ENCODE measurements around the gene SLC10A3. TPM values are rescaled to one million over a fixed set of nuclear protein-coding genes. Genes with fewer than 3 reads are reported as not detected.

The SLC10A3 gene
- polyA plus RNA-seq, 3 donors = 19.4 to 26.7 (median 25.0) TPM

DNA sequence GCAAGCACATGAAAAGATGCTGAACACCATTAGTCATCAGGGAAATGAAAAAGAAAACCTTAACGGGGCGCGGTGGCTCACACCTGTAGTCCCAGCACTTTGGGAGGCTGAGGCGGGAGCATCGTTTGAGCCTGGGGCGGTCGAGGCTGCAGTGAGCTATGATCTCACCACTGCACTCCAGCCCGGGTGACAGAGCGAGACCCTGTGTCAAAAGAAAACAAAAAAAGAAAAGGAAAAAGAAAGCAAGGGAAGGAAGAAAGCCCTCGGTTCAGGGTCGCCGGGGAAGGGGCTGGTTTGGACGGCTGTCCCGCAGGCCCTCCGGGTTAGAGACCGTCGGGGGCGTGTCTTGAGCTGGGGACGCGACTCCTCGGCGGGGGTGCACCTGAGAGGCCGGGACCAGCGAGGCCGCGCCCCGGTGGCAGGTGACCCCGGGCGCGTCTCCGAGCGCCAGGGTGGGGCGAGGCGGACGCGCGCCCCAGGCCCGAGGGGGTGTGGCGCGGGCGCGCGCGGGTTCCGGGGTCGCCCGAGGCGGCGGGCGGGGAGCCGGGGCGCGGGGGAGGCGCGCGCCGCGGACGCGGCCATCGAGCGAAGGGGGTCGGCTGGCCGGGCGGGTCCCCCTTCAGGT, 32.8 kb downstream of the SLC10A3 start:
- WGBS, 3 donors = 4 to 30% (median 5%) methylated on average over 22 to 60 of the region's 65 CpGs
- H3K27ac ChIP-seq (ENCODE audit: low read depth, low read length) = no peak overlapping the region

GRCh38 chrX:154452823-154453222, 37.6 kb downstream of the SLC10A3 start:
- 89 to 90% (median 89%) methylated on average over 9 of the region's 9 CpGs for WGBS, 3 donors
- no peak overlapping the region for H3K27ac ChIP-seq (ENCODE audit: low read depth, low read length)

DNA sequence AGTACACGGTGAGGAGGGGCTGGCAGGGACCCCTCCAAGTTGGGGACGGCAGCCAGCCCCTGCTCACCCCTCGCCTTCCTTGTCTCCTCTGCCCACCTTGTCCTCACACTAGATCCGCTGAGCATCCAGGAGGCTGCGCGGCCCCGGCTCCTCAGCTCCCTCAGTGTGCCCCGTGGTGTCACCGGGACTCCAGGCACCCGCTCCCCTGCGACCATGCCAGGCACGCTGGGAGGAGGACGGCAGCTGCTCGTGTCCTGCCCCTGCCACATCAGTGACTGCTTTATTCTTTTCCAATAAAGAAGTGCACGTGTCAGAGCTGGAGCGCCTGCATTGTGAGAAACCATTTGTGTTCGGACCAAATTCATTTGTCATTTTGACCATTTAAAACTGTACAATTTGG, 40.1 kb downstream of the SLC10A3 start:
- H3K27ac ChIP-seq (ENCODE audit: low read depth, low read length) = no peak overlapping the region
- WGBS, 3 donors = 89 to 98% (median 94%) methylated on average over 15 to 17 of the region's 17 CpGs

- 87 to 94% (median 89%) methylated on average over 12 to 18 of the region's 18 CpGs for WGBS, 3 donors
- no peak overlapping the region for H3K27ac ChIP-seq (ENCODE audit: low read depth, low read length)
These were observed 40.8 kb downstream of the SLC10A3 start for GRCh38 chrX:154449618-154450017.

DNA sequence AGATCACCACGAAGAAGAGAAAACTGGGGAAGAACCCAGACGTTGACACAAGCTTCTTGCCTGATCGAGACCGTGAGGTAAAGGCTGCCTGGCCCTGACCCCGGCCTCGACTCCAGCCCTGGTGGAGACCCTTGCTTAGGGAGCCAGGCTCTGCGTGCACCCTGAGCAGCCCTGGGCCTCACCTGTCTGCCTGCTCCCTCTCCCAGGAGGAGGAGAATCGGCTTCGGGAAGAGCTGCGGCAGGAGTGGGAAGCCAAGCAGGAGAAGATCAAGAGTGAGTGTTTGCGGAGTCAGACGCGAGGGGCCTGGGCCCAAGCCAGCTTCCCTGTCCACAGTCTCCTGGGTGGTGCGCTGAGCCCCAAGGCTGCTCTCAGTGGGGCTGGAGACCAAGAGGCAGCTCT, 41.9 kb downstream of the SLC10A3 start:
- no peak overlapping the region for H3K27ac ChIP-seq (ENCODE audit: low read depth, low read length)
- WGBS, 3 donors = 87 to 95% (median 90%) methylated on average over 10 to 14 of the region's 14 CpGs

GRCh38 chrX:154446430-154446829, 44.0 kb downstream of the SLC10A3 start:
- no peak overlapping the region for H3K27ac ChIP-seq (ENCODE audit: low read depth, low read length)
- 93 to 98% (median 93%) methylated on average over 8 to 12 of the region's 12 CpGs for WGBS, 3 donors

- WGBS, 3 donors = 94 to 95% (median 95%) methylated on average over 11 to 16 of the region's 16 CpGs
- no peak overlapping the region for H3K27ac ChIP-seq (ENCODE audit: low read depth, low read length)
These were observed 44.7 kb downstream of the SLC10A3 start for GRCh38 chrX:154445776-154446175.

- peak overlapping the region; percentile 38 for H3K27ac ChIP-seq (ENCODE audit: low read depth, low read length)
- 66 to 74% (median 69%) methylated on average over 5 to 12 of the region's 13 CpGs for WGBS, 3 donors
These were observed 45.6 kb downstream of the SLC10A3 start for GRCh38 chrX:154444755-154445246.

GRCh38 chrX:154443992-154444754, 46.3 kb downstream of the SLC10A3 start, which contains the start of gene FAM50A:
Gene FAM50A (plus strand): TSS chrX:154444141. CDS start chrX:154444236, 95 bp downstream.
- H3K27ac ChIP-seq (ENCODE audit: low read depth, low read length) = peak within 1 kb of the TSS; percentile 38
- WGBS, 3 donors = 2 to 28% (median 8%) methylated on average over 12 to 80 of the region's 94 CpGs

DNA sequence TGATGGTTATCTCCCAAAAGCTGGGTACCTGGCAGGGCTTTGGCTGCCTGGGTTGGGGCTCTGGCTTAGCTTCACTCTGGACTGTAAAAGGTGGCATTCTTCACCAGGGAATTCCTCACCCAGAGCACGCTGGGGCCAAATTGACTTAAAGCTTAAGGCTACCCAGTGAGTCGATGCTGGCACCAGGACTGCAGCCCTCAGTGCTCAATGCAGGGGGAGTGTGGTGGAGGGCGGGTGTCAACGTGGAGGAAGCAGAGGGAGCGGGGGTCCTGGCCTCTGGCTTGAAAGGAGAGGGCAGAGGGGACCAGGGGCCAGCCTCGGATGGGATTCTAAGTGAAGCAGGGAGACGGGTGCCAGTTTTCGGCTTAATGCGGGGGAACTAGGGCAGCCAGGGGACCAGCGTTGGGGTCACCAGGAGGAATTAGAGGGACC, 46.9 kb downstream of the SLC10A3 start:
- whole genome bisulfite sequencing, 3 donors = 8 to 38% (median 11%) methylated on average over 9 to 10 of the region's 10 CpGs
- no peak overlapping the region for H3K27ac ChIP-seq (ENCODE audit: low read depth, low read length)

- 86 to 92% (median 88%) methylated on average over 18 to 21 of the region's 21 CpGs for WGBS, 3 donors
- no peak overlapping the region for H3K27ac ChIP-seq (ENCODE audit: low read depth, low read length)
These were observed 48.3 kb downstream of the SLC10A3 start for GRCh38 chrX:154441984-154442707.

- 85 to 94% (median 90%) methylated on average over 10 to 11 of the region's 11 CpGs for WGBS, 3 donors
- H3K27ac ChIP-seq (ENCODE audit: low read depth, low read length) = no peak overlapping the region
These were observed 48.9 kb downstream of the SLC10A3 start for GRCh38 chrX:154441564-154441963.

DNA sequence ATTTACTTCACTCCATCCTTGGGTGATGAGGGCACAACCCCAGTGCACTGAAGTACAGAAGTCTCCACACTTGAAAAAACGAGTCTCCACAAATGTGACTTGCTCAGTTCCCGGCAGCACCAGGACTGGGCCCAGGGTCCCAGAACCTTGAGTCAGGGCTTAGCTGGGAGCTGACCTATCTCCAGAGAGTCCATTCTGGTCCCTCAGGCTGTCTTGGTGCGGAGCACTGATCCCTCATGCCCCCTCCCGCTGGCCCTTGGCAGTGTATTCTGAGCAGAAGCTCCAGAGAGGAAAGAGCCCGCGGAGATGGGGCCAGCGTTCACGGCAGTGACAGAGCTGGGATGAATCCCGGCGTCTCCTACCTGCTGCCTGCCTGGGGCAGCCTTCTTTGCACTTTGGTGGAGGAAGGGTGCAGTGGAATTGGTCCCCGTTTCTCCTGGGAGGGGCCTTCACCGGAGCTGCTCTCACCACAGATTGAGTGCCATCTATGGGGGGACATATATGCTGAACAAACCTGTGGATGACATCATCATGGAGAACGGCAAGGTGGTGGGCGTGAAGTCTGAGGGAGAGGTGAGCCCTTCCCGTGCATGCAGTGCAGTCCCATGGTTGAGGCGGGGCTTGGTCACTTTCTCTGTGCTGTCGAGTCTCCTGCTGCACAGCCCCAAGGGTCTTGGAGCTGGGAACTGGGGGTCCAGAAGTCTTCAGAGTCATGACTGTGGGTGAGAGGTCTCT, 49.6 kb downstream of the SLC10A3 start:
- WGBS, 3 donors = 84 to 87% (median 87%) methylated on average over 14 to 17 of the region's 17 CpGs
- no peak overlapping the region for H3K27ac ChIP-seq (ENCODE audit: low read depth, low read length)

- no peak overlapping the region for H3K27ac ChIP-seq (ENCODE audit: low read depth, low read length)
- 89 to 98% (median 89%) methylated on average over 13 to 18 of the region's 18 CpGs for WGBS, 3 donors
These were observed 50.6 kb downstream of the SLC10A3 start for GRCh38 chrX:154439841-154440240.

GRCh38 chrX:154437971-154438893, 52.2 kb downstream of the SLC10A3 start:
- H3K27ac ChIP-seq (ENCODE audit: low read depth, low read length) = no peak overlapping the region
- WGBS, 3 donors = 48 to 66% (median 52%) methylated on average over 26 to 28 of the region's 28 CpGs
